ENCODE data around the gene ZBTB49. TPM values are rescaled to one million over a fixed set of nuclear protein-coding genes. Genes with fewer than 3 reads are reported as not detected.
A peak's percentile ranks its signal among the peaks of the same experiment; 100 is the strongest.

Gene ZBTB49
- total RNA-seq, 1 donor from 2014 or later: 4.0 TPM

DNA sequence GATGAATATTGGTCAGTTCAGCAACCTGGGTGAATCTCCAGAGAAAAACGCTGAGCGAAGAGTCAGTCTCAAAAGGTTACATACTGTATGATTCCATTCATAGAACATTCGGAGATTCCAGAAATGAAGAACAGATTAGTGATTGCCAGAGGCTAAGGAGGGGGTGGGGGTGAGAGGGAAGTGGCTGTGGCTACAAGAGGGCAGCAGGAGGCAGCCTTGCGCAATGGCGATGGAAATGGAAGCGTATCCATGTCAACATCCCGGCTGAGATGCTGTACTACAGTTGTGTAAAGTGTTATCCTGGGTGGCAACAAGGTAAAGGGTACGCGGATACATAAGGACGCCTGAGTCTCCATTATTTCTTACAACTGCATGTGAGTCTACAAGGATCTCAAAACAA is 18.1 kb upstream of the ZBTB49 start:
- intact Hi-C loops (cut with DNase I): no loop called here
- ATAC-seq (no peak), DNase-seq (ENCODE audit: missing footprints) (no peak)

GRCh38 chr4:4274226-4274625 is 15.8 kb upstream of the ZBTB49 start:
- no peak for DNase-seq (ENCODE audit: missing footprints)
- intact Hi-C loops (cut with DNase I): no loop called here
- no peak for ATAC-seq

DNA sequence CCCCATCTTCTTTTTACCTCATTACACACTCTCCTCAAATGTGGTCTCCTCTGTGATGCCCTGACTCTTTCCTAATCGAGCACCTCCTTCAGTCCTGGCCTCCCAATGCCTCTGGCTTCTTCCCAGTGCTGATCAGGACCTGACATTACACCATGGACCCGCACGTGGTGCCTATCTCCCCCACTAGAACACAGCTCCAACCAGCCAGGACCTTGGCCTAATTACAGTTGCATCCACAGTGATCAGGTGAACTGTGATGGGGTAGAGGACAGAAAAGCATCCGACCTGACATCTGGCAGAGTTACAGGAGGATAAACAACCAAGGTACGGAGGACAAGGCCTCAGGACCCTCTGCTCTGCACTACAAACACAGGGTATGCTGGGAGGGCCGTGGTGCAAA is 12.5 kb upstream of the ZBTB49 start:
- intact Hi-C loops (cut with DNase I): no loop called here
- ATAC-seq (no peak), DNase-seq (ENCODE audit: missing footprints) (no peak)

- ATAC-seq (no peak), DNase-seq (ENCODE audit: missing footprints) (no peak)
- intact Hi-C loops (cut with DNase I): no loop called here
Measured at GRCh38 chr4:4281787-4282186, 8.3 kb upstream of the ZBTB49 start.

DNA sequence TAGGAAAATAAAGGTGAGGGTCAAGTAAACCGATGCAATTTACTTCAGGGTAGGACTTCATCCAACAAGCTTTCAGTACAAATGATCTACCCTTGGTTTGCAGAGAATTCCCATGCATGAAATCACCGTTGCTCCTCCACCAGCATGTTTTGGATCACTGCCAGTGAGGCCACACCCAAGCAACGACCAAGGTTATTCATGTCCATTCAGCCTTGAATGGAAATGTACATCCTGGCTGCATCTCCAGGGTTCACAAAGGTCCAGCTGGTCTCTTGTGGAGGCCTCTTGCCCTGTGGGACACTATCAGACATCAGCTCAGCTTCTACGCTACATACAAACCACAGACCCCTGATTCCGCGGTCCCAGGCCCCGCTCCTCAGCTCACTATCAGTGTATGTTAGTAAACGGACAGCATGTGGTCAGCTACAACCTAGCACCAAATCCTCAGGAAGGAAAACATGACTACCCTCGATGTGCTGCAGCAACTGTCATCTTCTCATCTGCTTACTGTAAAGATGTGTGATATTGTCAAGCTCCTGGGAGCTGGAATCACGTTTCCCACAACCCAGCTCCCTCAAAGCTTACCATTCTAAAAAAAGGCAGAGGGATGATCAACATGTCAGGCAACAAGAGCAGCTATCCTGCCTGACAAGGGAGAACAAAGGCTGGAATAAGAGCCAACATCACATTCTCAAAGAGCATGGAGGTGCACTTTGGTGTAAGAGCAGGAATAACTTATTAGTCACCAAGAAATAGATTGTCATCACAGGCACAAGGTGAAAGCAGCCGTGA is 5.0 kb upstream of the ZBTB49 start:
- intact Hi-C loops (cut with DNase I): no loop called here
- DNase-seq (ENCODE audit: missing footprints) (no peak), ATAC-seq (no peak)

- intact Hi-C loops (cut with DNase I): no loop called here
- ATAC-seq (no peak), DNase-seq (ENCODE audit: missing footprints) (no peak)
Measured at GRCh38 chr4:4288098-4288497, 2.0 kb upstream of the ZBTB49 start.

- intact Hi-C loops (cut with DNase I): no loop called here
- DNase-seq (ENCODE audit: missing footprints) (no peak), ATAC-seq (no peak)
Measured at GRCh38 chr4:4289055-4289454, 996 bp upstream of the ZBTB49 start.

DNA sequence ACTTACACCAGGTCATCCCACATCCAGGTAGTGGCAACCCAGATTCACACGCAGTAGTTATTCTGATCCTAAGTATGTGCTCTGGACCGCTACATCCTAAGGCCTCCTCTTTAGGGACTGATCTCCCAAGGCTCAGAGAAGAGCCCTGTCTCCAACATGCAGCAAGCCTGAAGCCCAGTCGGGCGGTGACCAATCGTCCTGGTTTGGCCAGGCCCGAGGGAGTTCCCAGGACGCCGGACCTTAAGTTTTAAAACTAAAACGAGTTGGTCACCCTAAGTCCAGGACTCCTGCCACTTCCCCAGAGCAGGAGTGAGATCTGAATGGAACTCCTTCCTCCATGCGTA is 482 bp upstream of the ZBTB49 start:
- intact Hi-C loops (cut with DNase I): no loop called here
- ATAC-seq (peak; percentile 11), DNase-seq (ENCODE audit: missing footprints) (no peak)

DNA sequence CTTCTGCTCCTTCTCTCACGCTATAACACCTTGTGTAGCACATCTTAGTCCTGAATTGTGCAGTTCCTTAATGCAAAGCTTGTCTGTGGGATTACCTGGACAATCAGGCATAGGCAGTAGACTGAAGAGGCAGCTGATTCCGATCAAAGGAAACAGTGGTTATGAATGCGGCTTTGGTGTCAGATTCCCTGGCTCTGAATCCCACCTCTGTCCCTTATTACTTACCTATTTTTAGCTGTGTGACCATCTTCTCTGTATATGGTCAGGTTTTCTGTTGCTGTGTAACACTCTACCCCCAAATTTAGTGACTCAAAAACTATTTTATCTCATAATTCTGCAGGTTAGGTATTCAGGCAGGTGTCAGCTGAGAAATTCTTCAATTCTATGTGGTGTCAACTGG is 3.2 kb downstream of the ZBTB49 start:
- DNase-seq (ENCODE audit: missing footprints): no peak
- intact Hi-C loops (cut with DNase I): no loop called here
- no peak for ATAC-seq

DNA sequence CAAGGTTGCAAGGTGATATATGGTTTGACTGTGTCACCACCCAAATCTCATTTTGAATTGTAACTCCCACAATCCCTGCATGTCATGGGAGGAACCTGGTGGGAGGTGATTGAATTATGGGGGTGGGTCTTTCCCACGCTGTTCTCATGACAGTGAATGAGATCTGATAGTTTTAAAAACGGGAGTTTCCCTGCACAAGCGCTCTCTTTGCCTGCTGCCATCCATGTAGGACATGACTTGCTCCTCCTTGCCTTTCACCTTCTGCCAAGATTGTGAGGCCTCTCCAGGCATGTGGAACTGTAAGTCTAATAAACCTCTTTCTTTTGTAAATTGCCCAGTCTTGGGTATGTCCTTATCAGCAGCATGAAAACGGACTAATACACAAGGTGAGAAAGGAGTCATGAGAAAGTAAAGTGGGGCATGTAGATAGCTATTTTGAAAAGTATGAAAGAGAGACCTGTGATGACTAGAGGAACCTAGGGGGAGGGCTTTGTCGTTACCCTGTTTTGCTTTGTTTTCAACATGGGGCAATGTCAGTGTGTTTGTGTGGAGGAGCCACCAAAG is 6.3 kb downstream of the ZBTB49 start:
- ATAC-seq (no peak), DNase-seq (ENCODE audit: missing footprints) (no peak)
- intact Hi-C loops (cut with DNase I): no loop called here

DNA sequence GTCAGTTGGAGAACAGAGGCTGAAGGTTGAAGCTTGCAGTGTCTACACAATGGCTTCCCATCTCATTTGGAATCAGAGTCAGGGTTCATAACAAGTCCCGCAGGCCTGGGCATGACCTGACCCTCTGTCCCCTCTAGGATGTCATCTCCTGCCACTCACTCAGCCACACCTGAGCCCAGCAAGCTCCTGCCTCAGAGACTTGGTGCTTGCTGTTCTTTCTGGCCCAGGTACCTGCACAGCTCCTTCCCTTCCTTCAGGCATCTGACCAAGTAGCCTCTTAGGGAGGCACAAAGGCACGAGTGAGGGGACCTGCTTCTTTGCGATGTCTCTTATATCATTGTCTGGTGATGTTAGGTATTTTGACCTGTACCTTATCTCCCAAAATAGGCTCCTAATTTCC is 9.0 kb downstream of the ZBTB49 start:
- ATAC-seq: no peak
- intact Hi-C loops (cut with DNase I): no loop called here
- DNase-seq (ENCODE audit: missing footprints): no peak

DNA sequence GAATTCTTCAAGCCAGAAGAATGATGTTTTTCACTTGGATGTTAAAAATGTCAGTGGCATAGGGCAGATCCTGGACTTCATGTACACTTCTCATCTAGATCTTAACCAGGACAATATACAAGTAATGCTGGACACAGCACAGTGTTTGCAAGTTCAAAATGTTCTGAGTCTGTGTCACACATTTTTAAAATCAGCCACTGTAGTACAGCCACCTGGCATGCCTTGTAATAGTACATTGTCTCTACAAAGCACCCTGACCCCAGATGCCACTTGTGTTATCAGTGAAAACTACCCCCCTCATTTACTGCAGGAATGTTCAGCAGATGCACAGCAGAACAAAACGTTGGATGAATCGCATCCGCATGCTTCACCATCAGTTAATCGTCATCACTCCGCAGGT is 11.9 kb downstream of the ZBTB49 start:
- ATAC-seq (peak; percentile 50), DNase-seq (ENCODE audit: missing footprints) (no peak)
- intact Hi-C loops (cut with DNase I): no loop called here

- intact Hi-C loops (cut with DNase I): no loop called here
- ATAC-seq: peak; percentile 63
- DNase-seq (ENCODE audit: missing footprints): no peak
Measured at GRCh38 chr4:4302416-4302815, 12.4 kb downstream of the ZBTB49 start.

DNA sequence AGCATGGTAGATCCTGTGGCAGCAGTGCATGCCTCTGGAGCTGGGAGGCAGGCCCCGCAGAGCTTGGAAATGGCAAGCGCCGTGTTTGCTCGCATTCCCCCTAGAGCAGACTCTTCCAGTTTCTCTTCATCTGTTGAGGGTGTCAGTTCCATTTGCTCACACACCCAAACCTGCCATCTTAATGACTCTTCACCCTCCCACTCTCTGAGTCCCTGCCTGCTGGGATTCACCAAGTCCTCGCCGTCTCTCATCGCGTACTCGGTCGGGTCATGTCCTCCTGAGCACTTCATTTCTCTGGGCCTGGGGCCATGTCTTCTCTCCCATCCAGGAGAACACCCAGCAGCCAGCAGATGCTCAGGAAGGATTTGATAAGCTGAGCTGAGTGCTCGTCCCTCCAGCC is 16.9 kb downstream of the ZBTB49 start:
- DNase-seq (ENCODE audit: missing footprints): no peak
- intact Hi-C loops (cut with DNase I): no loop called here
- ATAC-seq: no peak

DNA sequence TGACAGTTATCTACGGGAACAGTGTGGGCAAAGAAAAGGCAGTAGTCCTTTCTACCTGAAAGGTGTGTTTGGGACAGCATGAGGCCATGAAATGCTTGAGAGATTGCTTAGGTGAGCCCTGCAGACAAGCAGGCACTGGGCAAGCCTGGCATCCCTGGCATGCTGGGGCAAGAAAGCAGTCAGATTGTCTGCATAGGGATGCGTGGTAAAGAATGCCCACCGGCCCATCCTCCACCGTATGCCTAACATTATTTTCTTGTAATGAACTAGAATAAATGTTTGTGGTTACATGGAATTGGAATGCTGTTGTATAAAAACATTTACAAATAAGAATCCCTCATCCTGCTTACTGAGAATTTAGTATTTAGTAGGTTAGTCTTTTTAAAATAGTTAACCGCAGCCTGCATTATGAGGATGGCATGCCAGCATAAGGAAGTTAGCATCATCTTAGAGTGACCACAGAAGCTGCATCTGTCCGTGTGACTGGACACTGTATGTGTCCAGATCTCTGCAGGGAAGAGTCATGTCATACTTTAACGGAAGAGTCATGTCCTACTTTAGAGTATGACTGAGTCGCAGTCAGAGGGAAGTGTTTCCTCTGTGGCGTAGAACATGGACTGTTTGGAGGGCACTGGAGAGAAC is 18.9 kb downstream of the ZBTB49 start:
- no peak for DNase-seq (ENCODE audit: missing footprints)
- no peak for ATAC-seq
- intact Hi-C loops (cut with DNase I): no loop called here

DNA sequence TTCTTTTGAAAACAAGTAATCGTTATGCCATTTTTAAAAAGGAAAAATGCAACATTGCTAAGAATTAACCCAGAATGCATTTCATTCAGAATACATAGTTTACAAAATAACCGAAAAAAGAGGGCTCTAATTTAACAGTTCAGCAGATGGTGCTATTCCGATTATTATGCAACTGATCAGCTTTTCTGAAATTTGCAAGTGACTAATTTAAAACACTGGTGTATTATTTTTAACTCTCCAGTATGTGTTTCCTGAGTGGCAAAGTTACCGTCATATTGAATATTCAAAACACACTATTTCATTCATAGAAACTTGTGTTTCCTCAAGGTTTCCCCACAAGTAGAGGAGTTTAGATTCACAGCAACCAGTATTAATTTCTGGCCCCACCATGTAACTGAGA is 21.1 kb downstream of the ZBTB49 start:
- no peak for DNase-seq (ENCODE audit: missing footprints)
- no peak for ATAC-seq
- intact Hi-C loops (cut with DNase I): no loop called here

DNA sequence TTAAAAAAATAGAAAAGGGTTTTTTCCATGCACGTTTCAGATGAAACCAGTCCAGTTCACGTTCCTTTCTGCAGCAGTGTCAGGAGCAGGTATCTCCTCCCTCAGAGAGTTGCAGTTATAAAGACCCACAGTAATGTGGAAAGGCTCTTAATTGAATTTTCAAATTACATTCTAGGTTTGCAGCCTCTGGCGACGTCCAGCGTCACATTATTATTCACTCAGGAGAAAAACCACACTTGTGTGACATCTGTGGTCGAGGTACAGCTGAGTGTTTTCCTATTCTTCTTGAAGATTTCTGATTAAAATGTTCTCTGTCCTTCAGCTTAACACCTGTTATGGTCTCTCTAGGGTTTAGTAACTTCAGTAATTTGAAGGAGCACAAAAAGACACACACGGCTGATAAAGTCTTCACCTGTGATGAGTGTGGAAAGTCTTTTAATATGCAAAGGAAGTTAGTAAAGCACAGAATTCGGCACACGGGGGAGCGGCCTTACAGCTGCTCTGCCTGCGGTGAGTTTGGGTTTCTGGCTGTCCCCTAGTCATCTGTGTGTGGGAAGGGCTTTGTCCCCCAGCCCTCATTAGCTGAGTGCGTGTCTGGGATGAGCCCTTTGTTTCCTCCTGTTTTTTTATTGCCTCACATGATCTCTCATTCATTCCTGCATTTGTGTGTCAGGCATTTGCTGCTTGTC is 25.6 kb downstream of the ZBTB49 start:
- DNase-seq (ENCODE audit: missing footprints): no peak
- ATAC-seq: no peak
- intact Hi-C loops (cut with DNase I): no loop called here

DNA sequence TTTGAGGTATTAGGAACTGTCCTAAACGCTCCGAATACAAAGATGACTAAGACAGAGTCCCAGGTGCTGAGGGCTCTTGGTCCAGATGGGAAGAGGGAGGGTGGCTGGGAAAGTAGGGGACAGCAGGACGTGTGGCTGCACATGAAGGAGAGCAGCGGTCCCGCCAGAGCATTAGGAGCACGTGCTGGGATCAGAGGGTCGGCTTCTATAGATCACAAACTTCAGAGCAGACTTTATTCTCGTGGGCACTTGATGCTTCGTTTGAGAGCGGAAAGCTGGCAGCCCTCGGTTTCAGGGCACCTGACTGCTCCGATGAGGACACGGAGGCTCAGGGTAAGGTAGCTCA is 26.1 kb downstream of the ZBTB49 start:
- ATAC-seq (no peak), DNase-seq (ENCODE audit: missing footprints) (no peak)
- intact Hi-C loops (cut with DNase I): no loop called here

DNA sequence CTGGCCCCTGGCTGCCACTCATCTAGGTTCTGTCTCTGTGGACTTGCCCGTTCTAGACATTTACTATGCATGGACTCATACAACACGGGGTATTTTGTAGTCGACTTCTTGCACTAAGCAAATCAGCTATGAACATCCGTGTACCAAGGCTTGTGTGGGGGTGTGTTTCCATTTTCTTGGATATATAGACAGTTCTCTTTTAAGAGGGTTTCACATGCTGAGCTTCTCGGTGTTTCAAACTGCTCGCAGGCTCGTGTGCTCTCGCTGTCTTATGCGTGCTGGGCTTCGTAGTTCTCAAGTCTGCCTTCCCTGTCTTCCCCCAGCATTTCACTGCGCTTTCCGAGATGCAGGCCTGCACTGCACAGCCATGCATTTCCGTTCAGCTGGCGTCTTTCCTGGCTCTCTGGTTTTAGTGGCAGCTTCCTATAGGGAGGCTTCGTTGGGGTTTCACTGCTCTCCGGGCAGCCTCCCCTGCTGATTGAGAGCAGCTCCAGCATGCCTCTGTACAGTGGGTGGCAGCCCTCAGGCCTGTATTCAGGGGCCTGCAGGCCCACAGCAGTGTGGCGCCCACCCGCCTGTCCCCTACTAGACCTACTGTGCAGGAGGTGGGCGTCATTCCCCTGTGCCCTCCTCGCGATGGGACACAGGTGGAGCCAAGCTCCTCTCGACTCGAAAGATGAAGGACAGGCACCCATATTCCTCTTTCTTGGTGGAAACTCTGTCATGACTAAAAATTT is 27.6 kb downstream of the ZBTB49 start:
- ATAC-seq: no peak
- intact Hi-C loops (cut with DNase I): no loop called here

More for the DNA sequence above, 27.6 kb downstream of the ZBTB49 start:
- DNase-seq (ENCODE audit: missing footprints): no peak

All from Right ventricle myocardium inferior (tissue), 1 donor.